ENCODE measurements around the gene SEC24D. TPM values are rescaled to one million over a fixed set of nuclear protein-coding genes. Genes with fewer than 3 reads are reported as not detected.

The SEC24D gene
- total and polyA plus RNA-seq, 2 of the 8 experiments (the other 6 are each of a cell fraction or from before 2014, with no cell fraction given) = 28.9 to 91.6 TPM

- FAIRE-seq = no peak
- peaks cover 0 to 30% (median 19%) of the 10 kb centered on the region in 4 experiments; a peak in 7 of 8 replicates for H3K36me3 ChIP-seq (ENCODE audit: control insufficient read depth in 2 of 4, insufficient read depth in 4 of 4, low read length in 3 of 4)
- TF ChIP-seq RNF2 (IDR thresholded peaks at IDR 0.05; ENCODE audit: borderline replicate concordance, low read depth, low read length, missing control alignments, poor library complexity, severe bottlenecking) (no peak), SP2 (IDR thresholded peaks at IDR 0.05; ENCODE audit: low read length) (no peak), JUN (IDR thresholded peaks at IDR 0.05; ENCODE audit: low read depth, low read length) (no peak), RAD21 (IDR thresholded peaks at IDR 0.05 in 1 of 2, conservative IDR thresholded peaks at IDR 0.05 in 1 of 2; ENCODE audit: low read depth in 2 of 2, low read length in 2 of 2) (no peak), EGR1 (IDR thresholded peaks at IDR 0.05; ENCODE audit: borderline replicate concordance, low read depth, low read length) (no peak), SIRT6 (IDR thresholded peaks at IDR 0.05; ENCODE audit: low read length) (no peak)
Observed at GRCh38 chr4:118824141-118824540, 11.8 kb downstream of the SEC24D start.

More at GRCh38 chr4:118824141-118824540, 11.8 kb downstream of the SEC24D start:
- no peak overlapping the region for H3K4me2 ChIP-seq (ENCODE audit: insufficient read depth in 1 of 2, low read depth in 2 of 2, low read length in 2 of 2)
- peaks cover 3 to 87% of the 10 kb centered on the region in 2 experiments; a peak in 3 of 4 replicates for H3K79me2 ChIP-seq (ENCODE audit: control insufficient read depth in 1 of 2, insufficient read depth in 2 of 2, low read length in 2 of 2)
- H3K56ac ChIP-seq (replicated peaks; ENCODE audit: insufficient read length, low read depth, low read length) = no peak overlapping the region
- H4K20me1 ChIP-seq (replicated peaks in 1 of 2; ENCODE audit: control insufficient read depth in 1 of 2, insufficient read depth in 2 of 2, low read length in 2 of 2) = peaks cover 0 to 1% of the 10 kb centered on the region in 2 experiments
- peaks cover 0 to 9% (median 5%) of the 10 kb centered on the region in 4 experiments for H3K4me1 ChIP-seq (replicated peaks in 1 of 4; ENCODE audit: control insufficient read depth in 3 of 4, insufficient read depth in 4 of 4, low read length in 3 of 4)
- 99% methylated on average over 5 of the region's 5 CpGs; no CpG with 5 or more reads in 1 of the 2 experiments for WGBS, 2 experiments (ENCODE audit: extremely low coverage in 1 of 2, insufficient coverage in 1 of 2, insufficient read length in 1 of 2, insufficient replicate concordance in 2 of 2, low coverage in 1 of 2, low lambda C conversion rate in 2 of 2, missing lambda C conversion rate in 1 of 2)
- H4K8ac ChIP-seq (ENCODE audit: extremely low read depth, insufficient read depth, low read length) = no peak overlapping the region
- H3K4me3 ChIP-seq (ENCODE audit: extremely low read depth in 1 of 4, insufficient read depth in 2 of 4, low read depth in 3 of 4, low read length in 4 of 4) = no peak overlapping the region
- no peak overlapping the region for H2BK120ac ChIP-seq (replicated peaks; ENCODE audit: low read depth, low read length)
- DNase-seq (ENCODE audit: low read depth in 1 of 2, low spot score in 2 of 2) = no peak
- H2BK12ac ChIP-seq (ENCODE audit: low read depth, low read length) = no peak overlapping the region
- H3K9me3 ChIP-seq (ENCODE audit: insufficient read depth in 2 of 2, low read depth in 1 of 2, low read length in 1 of 2) = no peaks in the 10 kb centered on the region
- H3K27ac ChIP-seq (ENCODE audit: low read depth, low read length) = no peak overlapping the region
- no peak overlapping the region for H4K5ac ChIP-seq (ENCODE audit: insufficient read length, low read depth, low read length)
- H3K4ac ChIP-seq (replicated peaks; ENCODE audit: insufficient read length, low read depth, low read length) = no peak overlapping the region
- POLR2A ChIA-PET (ENCODE audit: partially characterized antibody) = interaction anchor here (1.4 to 2.5 kb wide), 2 partner anchors 11 to 19 kb away, joined by 5 to 6 read pairs; no protein-coding TSS in a partner anchor
- CTCF ChIA-PET (ENCODE audit: partially characterized antibody) = interaction anchor here (0.6 to 2.6 kb wide), 12 partner anchors 10 to 108 kb away, joined by 3 to 9 read pairs (median 4); no protein-coding TSS in a partner anchor
- no peak overlapping the region for H2BK15ac ChIP-seq (ENCODE audit: low read length)
- no peak overlapping the region for H3K18ac ChIP-seq (ENCODE audit: extremely low read depth, low read length)
- no peak overlapping the region for H2BK20ac ChIP-seq (ENCODE audit: low read length)
- no peaks in the 10 kb centered on the region for H3K27me3 ChIP-seq (replicated peaks in 1 of 4; ENCODE audit: control insufficient read depth in 3 of 4, extremely low read depth in 1 of 4, insufficient read depth in 3 of 4, low read length in 3 of 4)
- H3K23me2 ChIP-seq (ENCODE audit: low read depth, low read length) = no peaks in the 10 kb centered on the region
- H2BK5ac ChIP-seq (ENCODE audit: low read depth, low read length) = no peak overlapping the region
- no peak overlapping the region for H3K9ac ChIP-seq (replicated peaks in 1 of 4; ENCODE audit: extremely low read depth in 1 of 4, low read depth in 3 of 4, low read length in 3 of 4)
- H3K23ac ChIP-seq (ENCODE audit: insufficient read length) = no peak overlapping the region
- no peak overlapping the region for H2AFZ ChIP-seq (ENCODE audit: low read length)
- no peak overlapping the region for H3K14ac ChIP-seq (ENCODE audit: insufficient read length)
- peaks cover 3% of the 10 kb centered on the region; the same call in 1 of the 2 replicates for H3K79me1 ChIP-seq (ENCODE audit: low read depth, low read length)
- H4K91ac ChIP-seq (replicated peaks; ENCODE audit: insufficient read length, low read length) = no peak overlapping the region
- no peak overlapping the region for H2AK5ac ChIP-seq (ENCODE audit: low read depth, low read length)
